Measurements from ENCODE around the gene CANT1.

The CANT1 gene

GRCh38 chr17:79007504-79008381 is 1.8 kb downstream of the CANT1 start:
- no peak for DNase-seq (ENCODE audit: low read depth)

DNA sequence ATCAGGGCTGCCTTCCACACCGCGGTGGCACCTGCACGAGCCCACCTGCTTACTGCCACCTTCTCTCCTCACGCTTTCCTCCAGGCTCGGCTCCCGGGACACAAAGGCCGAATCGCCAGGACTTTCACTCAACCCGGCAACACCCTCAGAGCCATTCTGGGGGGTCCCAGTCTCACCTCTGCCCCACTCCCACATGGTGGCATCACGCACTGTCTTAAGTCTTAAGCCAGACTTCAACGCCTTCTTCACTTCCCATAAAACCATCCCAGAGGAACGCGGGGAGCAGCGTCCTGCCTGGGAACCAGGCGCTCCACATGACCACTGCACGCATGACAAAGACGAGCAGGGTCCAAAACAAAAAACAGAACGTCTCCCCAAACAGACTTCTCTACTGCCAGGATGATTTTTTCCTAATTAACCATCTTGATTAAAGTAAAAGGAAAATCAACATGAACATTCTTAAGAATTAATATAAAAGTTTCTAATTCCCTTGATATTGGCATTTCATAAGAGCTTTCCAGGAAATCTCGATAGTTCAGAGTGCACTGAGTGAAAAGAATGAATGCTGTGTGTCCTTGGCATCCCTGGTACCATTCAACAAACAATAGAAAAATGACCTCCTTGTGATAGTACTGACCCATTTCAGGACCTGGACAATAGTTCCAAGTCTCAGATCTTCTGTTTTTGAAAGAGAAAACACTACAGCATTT is 2.6 kb downstream of the CANT1 start:
- no peak for DNase-seq (ENCODE audit: low read depth)

DNA sequence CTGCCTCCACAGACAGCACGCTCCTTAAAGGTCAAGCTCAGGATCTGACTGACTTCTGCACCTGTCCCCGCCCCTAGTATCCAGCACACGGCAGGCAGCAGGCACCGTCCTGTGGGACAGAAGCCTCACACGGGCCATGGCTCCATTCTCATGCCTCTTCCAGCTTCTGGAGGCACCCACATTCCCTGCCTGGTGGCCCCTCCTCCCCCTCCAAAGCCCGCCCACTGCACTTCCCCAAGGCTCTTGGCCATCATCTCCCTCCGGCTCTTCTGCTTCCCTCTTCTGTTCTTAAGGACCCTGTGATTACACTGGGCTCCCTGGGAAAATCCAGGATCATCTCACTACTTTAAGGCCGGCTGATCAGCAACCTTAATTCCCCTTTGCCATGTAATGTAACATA is 3.5 kb downstream of the CANT1 start:
- DNase-seq (ENCODE audit: low read depth) = no peak

DNA sequence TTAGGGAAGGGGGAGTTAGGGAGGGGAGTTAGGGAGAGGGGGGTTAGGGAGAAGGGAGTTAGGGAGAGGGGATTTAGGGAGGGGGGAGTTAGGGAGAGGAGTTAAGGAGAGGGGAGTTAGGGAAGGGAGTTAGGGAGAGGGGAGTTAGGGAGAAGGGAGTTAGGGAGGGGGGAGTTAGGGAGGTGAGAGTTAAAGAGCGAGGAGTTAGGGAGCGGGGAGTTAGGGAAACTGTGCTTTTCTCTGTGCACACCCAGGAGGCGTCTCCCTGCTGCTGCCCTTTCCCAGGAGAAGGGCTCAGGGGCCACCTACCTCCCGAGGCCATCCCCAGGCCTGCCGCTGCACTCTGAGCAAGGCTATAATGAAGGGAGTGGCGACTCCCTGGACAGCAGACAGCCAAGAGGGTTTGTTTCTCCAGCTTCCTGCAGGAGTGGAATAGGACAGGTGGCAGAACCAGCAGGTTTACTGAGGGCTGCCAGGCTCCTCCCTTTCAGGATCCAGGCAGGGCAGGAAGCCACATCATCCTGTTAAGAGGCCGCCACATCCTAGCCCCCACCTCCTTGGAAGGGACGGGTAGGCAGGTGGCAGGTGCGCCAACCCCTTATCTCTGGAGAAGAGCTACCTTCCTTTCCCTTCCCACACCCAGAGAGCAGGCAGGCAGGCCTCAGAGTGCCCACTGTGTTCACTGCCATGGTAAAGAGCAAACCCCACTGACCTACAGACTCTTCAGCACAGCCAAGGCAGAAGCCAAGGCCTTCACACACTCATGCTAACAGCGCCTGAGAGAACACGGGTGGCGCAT is 4.3 kb downstream of the CANT1 start:
- no peak for DNase-seq (ENCODE audit: low read depth)

- no peak for DNase-seq (ENCODE audit: low read depth)
Measured at GRCh38 chr17:79003661-79004411, 5.7 kb downstream of the CANT1 start.

DNA sequence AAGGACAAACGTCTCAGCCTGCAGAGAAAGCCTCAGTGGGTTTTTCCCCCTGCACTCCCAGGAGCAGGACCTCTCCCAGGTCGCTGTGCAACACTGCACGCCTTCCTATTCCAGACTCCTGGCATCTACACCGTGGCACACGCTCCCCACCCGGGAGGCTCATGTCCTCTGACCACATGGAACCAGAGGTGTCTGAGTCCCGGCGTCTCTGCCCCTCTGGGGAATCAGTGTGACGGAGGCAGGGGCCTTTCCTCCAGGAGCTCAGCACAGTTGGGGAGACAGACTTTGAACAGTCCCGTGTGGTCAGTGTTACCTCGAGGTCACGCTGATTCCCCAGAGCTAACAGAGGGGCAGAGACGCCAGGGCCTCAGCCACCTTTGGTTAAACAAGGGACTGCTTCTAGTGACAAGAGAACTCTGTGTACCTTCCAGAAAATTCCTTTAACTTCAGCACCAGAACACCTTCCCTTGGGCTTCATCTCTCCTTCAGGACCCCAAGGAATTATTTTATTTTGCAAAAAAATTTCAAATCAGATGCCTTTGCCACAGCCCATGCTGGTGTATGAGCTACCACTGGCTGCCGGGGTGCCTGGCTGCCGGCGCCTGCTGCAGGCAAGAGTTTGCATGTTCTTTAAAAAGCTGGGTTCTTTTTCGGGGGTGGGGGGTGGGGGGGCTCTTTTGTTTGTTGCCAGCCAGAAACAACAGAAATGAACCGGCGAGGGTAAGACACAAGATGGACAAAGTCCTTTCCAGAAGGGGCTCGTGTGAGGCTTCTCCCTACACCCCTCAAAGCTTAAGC is 6.6 kb downstream of the CANT1 start:
- DNase-seq (ENCODE audit: low read depth) = no peak

GRCh38 chr17:79002291-79002690 is 7.3 kb downstream of the CANT1 start:
- DNase-seq (ENCODE audit: low read depth) = no peak

DNA sequence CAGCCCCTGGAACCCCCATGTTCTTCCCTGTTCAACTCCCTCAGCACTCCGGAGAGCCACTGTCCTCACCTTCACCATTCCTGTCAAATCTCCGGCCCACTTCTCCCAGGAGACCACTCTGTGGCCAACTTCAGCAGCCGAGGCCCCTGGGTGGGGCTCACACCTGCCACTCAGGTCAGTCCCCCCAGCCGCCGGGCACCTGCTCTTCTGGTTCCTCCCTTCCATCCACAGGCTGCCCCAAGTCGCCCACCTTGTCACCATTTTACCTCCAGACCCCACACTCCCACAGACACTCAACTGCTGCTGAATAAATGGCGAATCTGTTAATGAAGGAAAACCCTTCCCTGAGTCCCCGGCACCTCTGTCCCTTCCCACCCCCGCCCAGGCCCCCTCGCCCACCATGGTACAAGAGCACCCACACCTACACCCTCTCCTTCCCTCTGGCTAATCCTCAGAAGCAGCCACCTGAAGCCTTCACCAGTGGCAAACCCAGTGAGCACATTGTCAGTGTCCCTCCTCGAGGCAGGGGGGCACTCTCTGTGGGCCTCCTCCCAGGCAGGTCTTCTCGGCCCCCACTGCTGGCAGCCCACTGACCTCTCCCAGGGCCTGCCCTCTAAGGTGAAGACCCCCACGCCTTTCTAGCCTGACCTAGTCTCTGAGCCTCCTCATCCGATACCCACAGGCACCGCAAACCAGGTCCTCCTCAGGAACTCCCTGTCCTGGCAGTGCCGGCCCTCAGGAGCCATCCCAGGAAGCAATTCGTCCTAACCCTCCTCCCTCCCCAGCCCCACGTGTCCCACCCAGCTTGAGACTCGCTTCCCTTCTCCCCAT is 8.2 kb downstream of the CANT1 start:
- DNase-seq (ENCODE audit: low read depth) = no peak

GRCh38 chr17:79000396-79001189 is 9.0 kb downstream of the CANT1 start:
- DNase-seq (ENCODE audit: low read depth) = no peak

GRCh38 chr17:78999947-79000395 is 9.6 kb downstream of the CANT1 start:
- DNase-seq (ENCODE audit: low read depth) = no peak

DNA sequence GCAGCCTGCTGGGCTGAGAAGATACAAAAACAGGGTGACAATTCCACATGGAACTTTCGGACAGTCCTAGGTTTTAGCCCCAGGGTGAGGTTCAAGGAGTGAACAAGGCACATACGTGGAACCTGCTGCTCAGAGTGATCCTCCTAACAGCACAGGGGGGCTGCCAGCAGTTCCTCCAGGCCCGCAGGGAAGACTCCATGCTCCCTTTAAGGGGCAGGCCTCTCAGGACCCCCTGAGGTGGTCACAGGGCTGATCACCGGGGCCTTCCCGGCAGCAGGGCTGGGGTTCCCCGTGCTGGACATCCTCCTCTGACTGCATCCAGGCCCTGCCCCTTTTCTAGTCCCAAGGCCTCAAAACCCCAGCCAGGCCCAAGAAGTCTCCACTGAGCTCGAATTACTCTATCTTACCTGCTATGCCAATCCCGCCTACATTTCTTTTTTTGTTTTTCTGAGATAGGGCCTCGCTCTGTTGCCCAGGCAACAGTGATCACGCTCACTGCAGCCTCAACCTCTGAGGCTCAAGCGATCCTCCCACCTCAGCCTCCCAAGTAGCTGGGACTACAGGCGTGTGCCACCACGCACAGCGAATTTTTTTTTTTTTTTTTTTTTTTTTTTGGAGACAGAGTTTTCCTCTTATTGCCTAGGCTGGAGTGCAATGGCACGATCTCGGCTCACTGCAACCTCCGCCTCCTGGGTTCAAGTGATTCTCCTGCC is 10.4 kb downstream of the CANT1 start:
- no peak for DNase-seq (ENCODE audit: low read depth)

DNA sequence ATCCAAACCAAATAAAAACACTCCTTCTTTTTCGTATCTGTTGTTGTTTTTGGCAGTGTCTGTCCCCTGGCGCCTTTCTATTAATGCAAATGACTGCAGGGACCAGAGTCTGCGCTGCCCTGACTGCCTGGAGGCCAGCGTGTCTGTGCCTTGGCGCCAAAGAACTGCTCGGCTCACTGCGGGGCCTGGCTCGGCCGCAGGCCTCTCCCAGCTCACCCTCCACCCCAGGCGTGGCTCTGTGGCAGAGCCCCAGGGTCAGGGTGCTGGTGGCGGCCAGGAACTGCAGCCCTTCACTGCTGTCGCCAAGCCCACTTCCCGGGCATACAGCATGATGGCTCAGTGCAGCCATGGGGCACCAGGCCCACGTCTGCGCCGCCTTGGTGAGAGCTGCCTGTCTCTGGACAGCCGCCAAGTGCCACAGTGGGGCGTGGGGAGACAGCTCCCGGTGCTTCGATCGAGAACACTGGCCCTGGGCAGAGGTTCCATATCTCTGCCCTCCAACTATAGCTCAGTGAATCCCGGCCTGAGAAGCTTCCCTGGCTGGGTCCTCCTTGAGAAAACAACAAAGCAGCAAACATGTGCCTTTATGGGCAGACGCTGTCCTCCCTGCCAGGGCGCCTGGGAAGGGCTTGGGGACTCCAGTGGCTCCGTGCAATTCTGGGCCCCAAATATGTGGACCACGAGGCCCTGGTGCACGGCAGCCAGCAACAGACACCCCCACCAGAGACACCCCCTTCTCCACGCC is 11.1 kb downstream of the CANT1 start:
- DNase-seq (ENCODE audit: low read depth) = no peak

- no peak for DNase-seq (ENCODE audit: low read depth)
Measured at GRCh38 chr17:78997881-78998280, 11.7 kb downstream of the CANT1 start.

- no peak for DNase-seq (ENCODE audit: low read depth)
Measured at GRCh38 chr17:78997231-78997741, 12.3 kb downstream of the CANT1 start.

DNA sequence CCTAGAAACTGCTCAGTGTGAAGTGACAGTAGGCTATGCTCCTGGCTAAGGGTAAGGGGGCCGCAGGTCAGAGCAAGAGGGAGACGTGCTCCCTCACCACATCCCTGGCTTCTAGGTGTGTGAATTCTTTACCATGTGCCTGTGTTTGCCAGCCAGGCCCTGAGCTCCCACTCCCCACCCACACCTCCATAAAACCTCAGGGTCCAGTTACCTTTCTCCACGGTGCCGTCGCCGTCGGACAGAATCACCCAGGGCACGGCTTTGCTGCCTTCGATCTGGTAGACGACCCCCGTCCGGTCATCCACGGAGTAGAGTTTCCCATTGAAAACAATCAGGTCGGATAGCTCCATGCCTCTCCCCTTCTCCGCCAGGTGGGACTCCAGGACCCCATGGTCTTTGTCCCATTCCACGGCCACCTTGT is 12.8 kb downstream of the CANT1 start:
- no peak for DNase-seq (ENCODE audit: low read depth)

DNA sequence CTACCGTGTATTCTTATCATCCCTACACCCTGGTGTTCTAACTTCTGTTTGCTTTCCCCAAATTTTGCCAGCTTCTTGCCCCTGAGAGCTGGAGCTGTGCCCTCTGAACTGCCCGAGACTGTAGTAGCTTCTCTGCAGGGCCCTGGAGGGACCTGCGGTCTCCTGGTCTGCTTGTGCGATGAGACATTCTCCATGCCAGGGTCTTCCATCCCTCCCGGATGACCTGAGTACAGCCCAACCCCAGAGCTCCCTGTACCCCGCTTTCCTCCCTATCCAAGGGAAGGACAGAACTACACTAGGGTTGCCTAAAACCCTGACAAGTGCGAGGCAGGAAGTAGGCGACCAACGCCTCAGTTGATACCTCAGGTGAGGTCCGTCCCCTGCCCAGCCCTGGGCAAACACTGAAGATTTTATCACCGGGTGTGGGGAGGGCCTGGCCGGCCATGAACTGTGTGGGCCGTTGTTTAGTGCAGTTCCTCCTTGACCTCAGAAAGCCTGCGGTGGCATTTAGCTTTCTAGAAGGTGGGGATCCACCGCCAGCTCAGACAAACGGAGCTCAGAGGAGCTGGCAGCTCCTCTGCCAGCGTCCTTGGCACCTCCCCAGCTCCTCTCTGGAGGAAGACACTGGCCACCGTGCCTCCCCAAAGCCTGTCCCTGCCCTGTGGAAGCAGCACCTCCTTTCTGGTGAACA is 13.7 kb downstream of the CANT1 start:
- DNase-seq (ENCODE audit: low read depth) = no peak

Data from stimulated activated CD8-positive, alpha-beta memory T cell treated with anti-CD3 and anti-CD28 coated beads, Interleukin-15, amount 100 ng/mL, for 24 hours (primary cell).